GM12801 (cell line): ENCODE data around the gene GABRA6.

Experiments used
- CTCF ChIP-seq: IDR thresholded peaks from one replicate; pipeline ENCODE4 v1.5.1; 2011; ENCODE audit warnings: control low read depth; ENCODE audit not compliant: insufficient read length; ENCODE audit errors: extremely low read depth

Gene GABRA6

GRCh38 chr5:161685461-161685860 lies at the start of gene GABRA6:
GABRA6 (plus strand) TSS chr5:161685721; CDS start chr5:161685990, 269 bp downstream.
- TF ChIP-seq CTCF, result no peak

- TF ChIP-seq CTCF, result no peak
Observed at GRCh38 chr5:161637591-161637990, 47.9 kb upstream of the GABRA6 start.

GRCh38 chr5:161641444-161641843 lies 44.1 kb upstream of the GABRA6 start:
- no peak for TF ChIP-seq CTCF

GRCh38 chr5:161645264-161645663 lies 40.3 kb upstream of the GABRA6 start:
- no peak for TF ChIP-seq CTCF

- TF ChIP-seq CTCF, result no peak
Observed at GRCh38 chr5:161660806-161661205, 24.7 kb upstream of the GABRA6 start.

- TF ChIP-seq CTCF, result no peak
Observed at GRCh38 chr5:161663431-161663830, 22.1 kb upstream of the GABRA6 start.

- no peak for TF ChIP-seq CTCF
Observed at GRCh38 chr5:161676103-161676502, 9.4 kb upstream of the GABRA6 start.

- TF ChIP-seq CTCF, result no peak
Observed at GRCh38 chr5:161686149-161686548, 628 bp downstream of the GABRA6 start.
